Prostate gland (tissue), 2 donors: ENCODE results near the gene SNAPC4. TPM values are rescaled to one million over a fixed set of nuclear protein-coding genes. Genes with fewer than 3 reads are reported as not detected.

Experiments used
- DNase-seq: peaks from one replicate; pipeline ENCODE4 v3.0.0-alpha.2; 2019; ENCODE audit warnings: low spot score
- H3K27ac ChIP-seq, 2 donors: fragments of 200-600 bp; sonication (generic); 2 replicates each; pipeline ENCODE4 v1.5.1; 2017 to 2019
- H3K27me3 ChIP-seq: fragments of 200-600 bp; sonication (generic); replicated peaks from 2 replicates; pipeline ENCODE4 v1.5.1; 2019; ENCODE audit not compliant: insufficient read depth
- H3K36me3 ChIP-seq, 2 donors: fragments of 200-600 bp; sonication (generic); 1 replicate in 1 of 2; 2 replicates in 1 of 2; pipeline versions ENCODE4 v1.5.1 to v1.8.1; 2017 to 2019
- H3K4me1 ChIP-seq: fragments of 200-600 bp; sonication (generic); replicated peaks from 2 replicates; pipeline ENCODE4 v1.5.1; 2019
- H3K4me3 ChIP-seq, 2 donors: fragments of 200-600 bp; sonication (generic); 2 replicates each; pipeline ENCODE4 v1.5.1; 2017 to 2019
- H3K9me3 ChIP-seq: fragments of 200-600 bp; sonication (generic); 2 replicates; pipeline ENCODE4 v1.5.1; 2017
- CTCF ChIP-seq, 4 experiments: fragments of 200-600 bp in 2 of 4; fragments of 450-650 bp in 2 of 4; sonication (generic) in 2 of 4; IDR thresholded peaks; 1 replicate in 3 of 4; 2 replicates in 1 of 4; pipeline ENCODE4 v1.5.1; 2016 to 2019; ENCODE audit warnings: antibody characterized with exemption in 4 of 4, mild to moderate bottlenecking in 2 of 4, moderate library complexity in 2 of 4
- POLR2A ChIP-seq: fragments of 450-650 bp; IDR thresholded peaks from one replicate; pipeline ENCODE4 v1.6.1; 2016; ENCODE audit warnings: antibody characterized with exemption, mild to moderate bottlenecking
- POLR2AphosphoS5 ChIP-seq: sonication (generic); formaldehyde crosslinking; IDR thresholded peaks from one replicate; pipeline ENCODE4 v1.6.1; 2017; ENCODE audit warnings: antibody characterized with exemption
- WGBS: methylation state at CpG from one replicate; pipeline ENCODE4 v1.1.5; 2018; 5-methylcytosine and 5-hydroxymethylcytosine counted together
- intact Hi-C: fragments of 100-400 bp; cut with DNase I; formaldehyde crosslinking; loops from one replicate; pipeline ENCODE4 v1.14.2; 2022
- total RNA-seq, 2 donors: library from RNA; depleted of rRNA; stranded (reverse); fragments of >200 nt; gene quantifications; one replicate each; pipeline ENCODE4 v1.1.0, GENCODE V29; 2016

Gene SNAPC4
- 10 to 100 TPM in 1 of 2 donors, 1 to 10 TPM in 1; 8.6 to 22.2 TPM for total RNA-seq

- intact Hi-C loops = no loop called here
- Histone ChIP-seq H3K4me3 (peak within 1 kb of the TSS; percentile 71 to 95), H3K9me3 (no peaks in the 10 kb centered on the region), H3K27ac (peak within 1 kb of the TSS in 1 of 2 donors; percentile 57), H3K36me3 (peaks cover 0 to 5% of the 10 kb centered on the region in 2 donors), H3K27me3 (no peaks in the 10 kb centered on the region), H3K4me1 (peaks cover 12% of the 10 kb centered on the region)
- WGBS = 7% methylated on average over 55 of the region's 71 CpGs
- TF ChIP-seq POLR2A (peak; percentile 45), POLR2AphosphoS5 (peak; percentile 75), CTCF (IDR thresholded peaks at IDR 0.05) (peak; percentile 94 to 99 (median 98))
- peak; percentile 73 for DNase-seq
These were observed at the start of gene SNAPC4 for GRCh38 chr9:136400038-136400834. TSS of gene SNAPC4 (minus strand) at chr9:136400170. CDS start at chr9:136398428, 1,742 bp downstream.

GRCh38 chr9:136448655-136449054, 48.7 kb upstream of the SNAPC4 start:
- Histone ChIP-seq H3K4me3 (no peak overlapping the region), H3K27ac (no peak overlapping the region), H3K9me3 (no peaks in the 10 kb centered on the region), H3K27me3 (no peaks in the 10 kb centered on the region), H3K36me3 (peaks cover 10 to 41% of the 10 kb centered on the region in 2 donors), H3K4me1 (no peaks in the 10 kb centered on the region)
- TF ChIP-seq POLR2AphosphoS5 = no peak
- TF ChIP-seq POLR2A = no peak
- no peak for TF ChIP-seq CTCF (IDR thresholded peaks at IDR 0.05)
- WGBS = 86% methylated on average over 3 of the region's 3 CpGs
- intact Hi-C loops = no loop called here
- DNase-seq = no peak

- 92% methylated on average over 27 of the region's 27 CpGs for WGBS
- H3K27ac ChIP-seq = no peak overlapping the region
- DNase-seq = no peak
- intact Hi-C loops = no loop called here
- no peaks in the 10 kb centered on the region for H3K27me3 ChIP-seq
- peaks cover 13 to 41% of the 10 kb centered on the region in 2 donors for H3K36me3 ChIP-seq
- H3K4me1 ChIP-seq = no peaks in the 10 kb centered on the region
- H3K9me3 ChIP-seq = no peaks in the 10 kb centered on the region
- no peak overlapping the region for H3K4me3 ChIP-seq
- TF ChIP-seq CTCF (IDR thresholded peaks at IDR 0.05) (no peak), POLR2A (no peak), POLR2AphosphoS5 (no peak)
These were observed 47.3 kb upstream of the SNAPC4 start for GRCh38 chr9:136447173-136447778.

- Histone ChIP-seq H3K9me3 (no peaks in the 10 kb centered on the region), H3K36me3 (peaks cover 21 to 29% of the 10 kb centered on the region in 2 donors), H3K27ac (no peak overlapping the region), H3K27me3 (no peaks in the 10 kb centered on the region), H3K4me1 (no peaks in the 10 kb centered on the region), H3K4me3 (no peak overlapping the region)
- no peak for DNase-seq
- WGBS = 92% methylated on average over 7 of the region's 7 CpGs
- TF ChIP-seq POLR2AphosphoS5 (no peak), POLR2A (no peak), CTCF (IDR thresholded peaks at IDR 0.05) (no peak)
- intact Hi-C loops = no loop called here
These were observed 45.8 kb upstream of the SNAPC4 start for GRCh38 chr9:136445799-136446198.
